GM12875 (cell line): ENCODE data around the gene RNASE3.
A peak's percentile ranks its signal among the peaks of the same experiment; 100 is the strongest.
"Not testable (repeated sequence)": the region's sequence is repeated elsewhere in the genome, so short reads cannot be mapped to it uniquely, and the experiment has no call there.

Experiments used
- H3K4me3 ChIP-seq: one replicate; pipeline ENCODE4 v1.5.1; 2011; ENCODE audit warnings: low read depth, low read length, control low read depth
- TF ChIP-seq, protein P1 (sequence below): IDR thresholded peaks from 2 replicates; pipeline ENCODE4 v1.5.1; 2011; ENCODE audit warnings: low read depth, mild to moderate bottlenecking, control low read depth, inconsistent platforms, low read length, moderate library complexity, borderline replicate concordance; ENCODE audit not compliant: insufficient read depth

Gene RNASE3

DNA sequence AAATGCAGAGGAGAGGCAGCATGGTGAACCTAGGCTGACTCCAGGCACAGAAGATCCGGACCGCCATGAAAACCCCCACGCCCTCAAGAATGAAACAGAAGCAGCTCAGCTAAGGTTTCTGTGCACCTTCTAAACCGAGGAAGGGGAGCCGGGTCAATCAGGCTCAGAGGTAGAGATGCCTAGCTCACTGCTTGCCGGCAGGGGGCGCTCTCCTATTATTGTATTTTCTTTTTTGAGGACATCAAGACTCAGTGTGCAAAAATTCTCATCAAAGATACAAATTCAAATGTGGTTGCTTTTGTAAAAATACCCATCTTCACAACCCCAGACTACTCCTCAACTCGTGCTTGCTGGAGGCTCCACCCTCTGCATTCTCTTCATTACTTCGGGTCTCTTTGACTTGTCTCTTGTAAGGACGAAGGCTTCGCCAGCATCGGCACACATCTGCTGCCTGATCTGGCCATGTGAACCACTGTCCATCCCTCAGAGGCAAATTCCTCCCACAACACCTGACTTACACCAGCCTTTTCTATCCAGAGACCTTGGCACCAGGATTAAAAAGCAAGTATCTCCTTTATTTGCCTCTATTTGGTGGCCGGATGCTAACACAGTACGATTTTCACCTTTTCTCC lies 33.4 kb upstream of the RNASE3 start:
- no peak overlapping the region for H3K4me3 ChIP-seq
- TF ChIP-seq, protein P1, sequence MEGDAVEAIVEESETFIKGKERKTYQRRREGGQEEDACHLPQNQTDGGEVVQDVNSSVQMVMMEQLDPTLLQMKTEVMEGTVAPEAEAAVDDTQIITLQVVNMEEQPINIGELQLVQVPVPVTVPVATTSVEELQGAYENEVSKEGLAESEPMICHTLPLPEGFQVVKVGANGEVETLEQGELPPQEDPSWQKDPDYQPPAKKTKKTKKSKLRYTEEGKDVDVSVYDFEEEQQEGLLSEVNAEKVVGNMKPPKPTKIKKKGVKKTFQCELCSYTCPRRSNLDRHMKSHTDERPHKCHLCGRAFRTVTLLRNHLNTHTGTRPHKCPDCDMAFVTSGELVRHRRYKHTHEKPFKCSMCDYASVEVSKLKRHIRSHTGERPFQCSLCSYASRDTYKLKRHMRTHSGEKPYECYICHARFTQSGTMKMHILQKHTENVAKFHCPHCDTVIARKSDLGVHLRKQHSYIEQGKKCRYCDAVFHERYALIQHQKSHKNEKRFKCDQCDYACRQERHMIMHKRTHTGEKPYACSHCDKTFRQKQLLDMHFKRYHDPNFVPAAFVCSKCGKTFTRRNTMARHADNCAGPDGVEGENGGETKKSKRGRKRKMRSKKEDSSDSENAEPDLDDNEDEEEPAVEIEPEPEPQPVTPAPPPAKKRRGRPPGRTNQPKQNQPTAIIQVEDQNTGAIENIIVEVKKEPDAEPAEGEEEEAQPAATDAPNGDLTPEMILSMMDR, result peak; percentile 77

DNA sequence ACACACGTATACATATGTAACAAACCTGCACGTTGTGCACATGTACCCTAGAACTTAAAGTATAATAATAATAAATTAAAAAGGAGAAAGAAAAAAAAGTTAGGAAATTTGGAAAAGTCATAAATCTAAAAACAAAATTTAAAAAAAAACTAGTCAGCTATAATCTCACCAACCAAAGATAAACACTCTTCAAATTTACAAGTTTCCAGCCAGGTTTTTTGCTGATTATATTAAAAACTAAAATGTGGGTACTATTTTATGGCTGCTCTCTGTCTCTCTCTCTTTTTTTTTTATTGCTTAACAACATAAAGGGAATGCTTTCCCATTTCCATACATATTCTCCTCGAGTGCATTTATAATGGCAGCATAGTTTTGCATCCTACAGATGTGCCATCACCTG lies 25.0 kb upstream of the RNASE3 start:
- TF ChIP-seq, protein P1, result no peak
- no peak overlapping the region for H3K4me3 ChIP-seq

DNA sequence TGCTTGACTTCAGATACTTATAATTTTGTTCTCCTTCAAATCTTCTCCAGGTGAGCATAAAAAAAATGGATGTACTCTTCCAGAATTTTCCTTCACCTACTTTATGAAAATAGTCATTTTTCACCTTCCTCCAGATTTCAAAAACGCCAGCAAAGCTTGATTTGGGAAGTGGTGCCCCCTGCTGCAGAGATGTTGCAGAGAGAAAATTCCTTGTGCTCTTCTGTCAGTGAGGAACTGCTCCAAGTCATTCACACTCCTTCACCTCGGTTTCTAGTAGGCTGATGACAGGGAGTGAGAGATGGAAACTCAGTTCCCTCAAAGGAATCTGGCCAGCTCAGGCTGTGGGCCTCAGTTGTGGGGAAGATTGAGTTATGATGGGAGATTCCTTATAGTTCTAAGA lies 24.2 kb upstream of the RNASE3 start:
- TF ChIP-seq, protein P1, result peak; percentile 35; the same call in 1 of the 2 replicates
- no peak overlapping the region for H3K4me3 ChIP-seq

DNA sequence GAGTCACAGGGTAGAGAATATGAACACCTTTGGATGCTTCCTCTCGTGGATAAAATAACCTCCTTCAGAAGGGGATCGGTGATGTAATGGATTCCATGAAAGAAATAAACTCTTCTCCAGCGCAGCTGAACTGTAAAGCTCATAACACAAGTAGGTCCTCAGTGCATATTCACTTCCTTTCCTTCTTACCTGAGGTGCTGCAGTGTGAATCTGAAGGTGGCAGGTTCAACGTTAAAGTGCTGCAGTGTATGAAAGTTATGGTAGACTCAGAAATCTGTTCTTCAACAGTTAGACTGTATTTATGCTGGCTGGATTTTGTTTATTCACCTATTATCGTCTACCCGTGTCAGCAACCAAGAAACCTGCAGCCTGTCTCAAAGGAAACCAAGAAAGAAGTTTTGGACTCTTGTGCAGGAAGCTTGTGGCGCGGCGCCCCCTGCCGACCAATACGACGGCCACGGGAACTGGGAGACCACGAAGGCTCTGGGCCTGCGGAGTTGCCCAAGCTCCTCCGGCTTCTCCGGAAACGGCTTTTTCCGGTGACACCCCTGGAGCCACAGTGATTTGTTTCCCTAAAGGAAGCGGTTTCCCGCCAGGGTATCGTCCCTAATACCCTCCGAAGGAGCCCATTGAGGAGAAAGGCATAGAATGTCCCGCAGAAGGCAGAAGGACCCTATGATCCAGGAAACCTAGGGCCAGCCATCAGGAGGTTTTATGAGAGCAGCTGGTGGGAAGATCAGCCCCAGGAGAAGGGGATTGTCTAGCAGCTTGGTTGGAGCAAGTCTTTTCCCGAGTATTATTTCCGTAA lies 17.6 kb upstream of the RNASE3 start:
- TF ChIP-seq, protein P1, result peak; percentile 91
- no peak overlapping the region for H3K4me3 ChIP-seq

DNA sequence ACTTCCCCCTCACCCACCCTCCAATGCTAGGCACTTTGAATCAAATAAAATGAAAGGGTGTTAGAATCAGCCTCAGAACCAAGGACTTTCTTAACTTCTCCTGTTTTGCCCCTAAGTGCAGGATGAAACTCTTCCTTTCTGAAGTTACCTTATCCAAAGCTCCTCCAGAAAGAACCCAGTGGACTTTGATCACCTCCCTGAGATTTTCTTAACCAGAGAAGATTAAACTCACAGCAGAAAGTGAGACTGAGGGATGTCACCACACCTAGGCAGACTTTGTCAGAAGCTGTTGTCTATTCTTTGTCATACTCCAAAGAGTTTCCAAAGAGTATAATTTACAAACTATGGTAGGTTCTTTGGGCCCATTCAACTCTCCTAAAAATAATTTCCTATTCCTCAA lies 14.2 kb upstream of the RNASE3 start:
- TF ChIP-seq, protein P1, result no peak
- H3K4me3 ChIP-seq, result no peak overlapping the region

DNA sequence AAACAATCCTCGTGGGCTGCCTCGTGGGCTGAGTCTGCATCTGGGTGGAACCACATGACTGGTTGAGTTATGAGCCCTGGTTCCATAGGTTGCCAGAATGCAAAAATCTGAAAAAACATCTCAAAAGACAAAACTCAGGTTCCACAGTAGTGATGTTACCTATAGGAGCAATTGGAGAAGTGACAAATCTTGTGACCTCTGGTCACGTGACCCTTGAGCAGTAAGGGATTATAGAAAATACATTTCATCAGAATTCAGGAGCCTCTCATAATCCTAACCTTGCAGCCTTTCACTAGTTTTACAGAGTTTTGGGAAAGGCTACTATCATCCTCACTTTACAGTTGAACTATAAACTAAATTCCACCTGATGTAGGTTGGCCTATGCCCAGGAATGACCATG lies 12.5 kb upstream of the RNASE3 start:
- TF ChIP-seq, protein P1, result no peak
- no peak overlapping the region for H3K4me3 ChIP-seq

DNA sequence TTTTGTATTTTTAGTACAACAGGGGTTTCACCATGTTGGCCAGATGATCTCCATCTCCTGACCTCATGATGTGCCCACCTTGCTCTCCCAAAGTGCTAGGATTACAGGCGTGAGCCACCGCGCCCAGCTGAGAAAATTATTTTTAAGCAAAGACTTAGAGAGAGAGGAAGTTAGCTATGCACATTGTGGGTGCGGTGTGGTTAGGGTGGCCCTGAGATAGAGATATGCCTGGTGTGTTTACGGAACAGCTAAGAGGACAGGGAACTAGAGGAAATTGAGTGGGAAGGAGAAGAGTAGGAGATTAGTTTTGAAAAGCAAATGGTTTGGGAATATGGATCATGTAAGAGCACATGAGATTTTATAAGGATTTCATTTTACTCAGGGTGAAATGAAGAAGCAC lies 10.0 kb upstream of the RNASE3 start:
- H3K4me3 ChIP-seq, result not testable (repeated sequence)

DNA sequence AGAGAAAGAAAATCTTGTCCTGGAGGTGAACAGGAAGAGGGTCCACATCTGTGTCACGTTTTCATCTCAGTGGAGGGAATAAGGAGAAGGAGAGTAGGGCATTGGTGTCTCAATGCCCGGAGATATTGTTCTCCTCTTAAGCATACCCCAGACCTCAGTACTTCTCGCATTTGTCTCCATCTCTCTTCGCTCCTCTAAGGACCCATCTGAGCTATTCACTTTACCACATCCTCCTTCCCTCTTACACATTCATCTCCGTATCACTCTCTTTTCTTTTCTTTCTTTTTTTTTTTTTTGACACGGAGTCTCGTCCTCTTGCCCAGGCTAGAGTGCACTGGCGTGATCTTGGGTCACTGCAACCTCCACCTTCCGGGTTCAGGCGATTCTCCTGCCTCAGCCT lies 8.4 kb upstream of the RNASE3 start:
- H3K4me3 ChIP-seq, result not testable (repeated sequence)

DNA sequence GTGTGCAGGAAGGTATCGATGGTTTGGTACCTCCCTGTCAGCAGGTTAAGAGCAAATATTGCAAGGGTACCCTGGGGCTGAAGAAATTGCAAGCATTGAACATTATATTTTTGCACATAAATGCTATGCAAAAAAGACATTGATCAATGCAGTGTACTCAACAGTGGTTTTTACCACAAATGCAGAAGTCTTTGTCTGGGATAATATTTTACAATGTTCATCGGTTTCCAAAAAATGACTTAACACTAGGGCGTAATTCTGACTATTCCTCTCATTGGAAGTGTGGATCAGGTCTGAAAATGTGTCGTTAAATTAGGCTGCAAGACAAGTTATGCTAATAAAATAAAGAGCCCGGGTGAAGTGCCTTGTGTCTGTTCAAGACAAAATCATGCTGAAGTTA lies 2.8 kb upstream of the RNASE3 start:
- not testable (repeated sequence) for H3K4me3 ChIP-seq

DNA sequence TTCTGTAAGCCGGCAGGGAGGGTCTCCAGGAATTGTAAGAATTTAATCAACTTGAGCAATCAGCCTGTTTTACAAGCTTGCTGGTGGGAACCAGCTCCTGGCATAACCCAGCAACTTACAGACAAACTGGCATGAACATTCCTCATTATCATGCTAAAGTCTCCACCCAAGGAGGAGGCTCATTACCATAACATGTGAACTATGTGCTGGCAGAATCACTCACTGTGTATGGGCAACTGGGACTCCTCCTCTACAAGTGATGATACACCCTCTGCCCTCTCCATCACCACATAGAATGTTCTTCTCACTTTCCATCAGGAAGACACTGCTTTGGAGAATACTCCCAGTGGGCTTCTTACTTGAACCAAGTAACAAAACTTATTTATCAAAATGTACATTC lies 4.1 kb downstream of the RNASE3 start:
- H3K4me3 ChIP-seq, result not testable (repeated sequence)
